Transverse colon (tissue), 4 donors: ENCODE measurements around the gene VWA8.

Source experiments
- EP300 ChIP-seq: sonication (generic); formaldehyde crosslinking; IDR thresholded peaks from one replicate; pipeline ENCODE4 v1.6.1; 2017; ENCODE audit warnings: antibody characterized with exemption, low read depth
- POLR2A ChIP-seq: fragments of 450-650 bp; IDR thresholded peaks from one replicate; pipeline ENCODE4 v1.6.1; 2016; ENCODE audit warnings: antibody characterized with exemption, mild to moderate bottlenecking, moderate library complexity
- POLR2AphosphoS5 ChIP-seq, 3 donors: sonication (generic); formaldehyde crosslinking; IDR thresholded peaks; one replicate each; pipeline ENCODE4 v1.6.1; 2016; ENCODE audit warnings: antibody characterized with exemption in 3 of 3
- TF ChIP-seq, protein P1 (sequence below), 5 experiments: fragments of 200-600 bp in 3 of 5; fragments of 450-650 bp in 2 of 5; sonication (generic) in 3 of 5; IDR thresholded peaks; 1 replicate in 2 of 5; 2 replicates in 3 of 5; pipeline ENCODE4 v1.5.1; 2016 to 2017; ENCODE audit warnings: antibody characterized with exemption in 5 of 5, inconsistent platforms in 3 of 5, mild to moderate bottlenecking in 2 of 5, moderate library complexity in 1 of 5

DNA sequence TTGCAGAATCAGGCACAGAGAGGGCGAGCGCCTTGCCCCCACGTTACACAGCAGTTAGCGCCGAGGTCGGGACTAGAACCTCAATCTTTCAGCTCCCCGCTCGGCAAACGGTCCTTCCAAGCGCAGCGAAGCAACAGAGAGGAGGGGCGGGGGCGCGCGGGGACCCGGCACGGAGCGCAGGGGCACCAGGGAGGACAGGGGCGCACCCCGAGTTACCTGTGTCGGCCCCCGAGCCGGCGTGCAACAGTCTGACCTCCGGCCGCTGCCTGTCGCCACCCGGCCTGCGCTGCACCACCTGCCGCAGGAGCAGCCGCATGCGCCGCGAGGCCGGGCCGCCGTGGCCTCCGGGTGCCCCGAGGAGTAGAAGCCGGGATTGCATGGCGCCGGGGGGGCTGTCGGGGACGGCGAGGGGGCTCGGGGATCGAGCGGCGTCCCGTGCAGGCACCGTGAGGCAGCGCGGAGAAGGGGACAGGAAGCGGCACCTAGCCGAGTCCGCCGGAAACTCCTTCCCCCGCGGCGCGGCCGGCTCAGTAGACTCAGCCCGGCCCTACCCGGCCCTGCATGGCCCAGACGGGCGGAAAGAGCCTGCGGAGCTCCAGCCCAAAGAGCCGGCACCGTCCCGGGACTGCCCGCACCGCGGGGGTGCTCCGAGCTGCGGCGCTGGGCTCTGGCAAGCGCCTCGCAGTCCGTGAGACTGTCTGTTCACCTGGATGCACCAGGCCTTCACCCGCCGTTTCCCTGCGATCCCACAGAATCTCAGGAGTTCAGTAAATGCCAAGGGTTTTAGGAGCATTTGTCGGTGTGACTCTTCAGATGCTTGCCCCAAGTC is at the start of gene VWA8:
- TF ChIP-seq, protein P1, sequence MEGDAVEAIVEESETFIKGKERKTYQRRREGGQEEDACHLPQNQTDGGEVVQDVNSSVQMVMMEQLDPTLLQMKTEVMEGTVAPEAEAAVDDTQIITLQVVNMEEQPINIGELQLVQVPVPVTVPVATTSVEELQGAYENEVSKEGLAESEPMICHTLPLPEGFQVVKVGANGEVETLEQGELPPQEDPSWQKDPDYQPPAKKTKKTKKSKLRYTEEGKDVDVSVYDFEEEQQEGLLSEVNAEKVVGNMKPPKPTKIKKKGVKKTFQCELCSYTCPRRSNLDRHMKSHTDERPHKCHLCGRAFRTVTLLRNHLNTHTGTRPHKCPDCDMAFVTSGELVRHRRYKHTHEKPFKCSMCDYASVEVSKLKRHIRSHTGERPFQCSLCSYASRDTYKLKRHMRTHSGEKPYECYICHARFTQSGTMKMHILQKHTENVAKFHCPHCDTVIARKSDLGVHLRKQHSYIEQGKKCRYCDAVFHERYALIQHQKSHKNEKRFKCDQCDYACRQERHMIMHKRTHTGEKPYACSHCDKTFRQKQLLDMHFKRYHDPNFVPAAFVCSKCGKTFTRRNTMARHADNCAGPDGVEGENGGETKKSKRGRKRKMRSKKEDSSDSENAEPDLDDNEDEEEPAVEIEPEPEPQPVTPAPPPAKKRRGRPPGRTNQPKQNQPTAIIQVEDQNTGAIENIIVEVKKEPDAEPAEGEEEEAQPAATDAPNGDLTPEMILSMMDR (IDR thresholded peaks at IDR 0.05), result no peak
- peak; percentile 37 for TF ChIP-seq POLR2A
- peak in 2 of 3 donors; percentile 4 to 29 for TF ChIP-seq POLR2AphosphoS5 (IDR thresholded peaks at IDR 0.05)
- no peak for TF ChIP-seq EP300
